ENCODE measurements around the gene ABHD17C. TPM values are rescaled to one million over a fixed set of nuclear protein-coding genes. Genes with fewer than 3 reads are reported as not detected.

The ABHD17C gene
- total RNA-seq, 1 experiment from 2014 or later: 7.2 TPM

DNA sequence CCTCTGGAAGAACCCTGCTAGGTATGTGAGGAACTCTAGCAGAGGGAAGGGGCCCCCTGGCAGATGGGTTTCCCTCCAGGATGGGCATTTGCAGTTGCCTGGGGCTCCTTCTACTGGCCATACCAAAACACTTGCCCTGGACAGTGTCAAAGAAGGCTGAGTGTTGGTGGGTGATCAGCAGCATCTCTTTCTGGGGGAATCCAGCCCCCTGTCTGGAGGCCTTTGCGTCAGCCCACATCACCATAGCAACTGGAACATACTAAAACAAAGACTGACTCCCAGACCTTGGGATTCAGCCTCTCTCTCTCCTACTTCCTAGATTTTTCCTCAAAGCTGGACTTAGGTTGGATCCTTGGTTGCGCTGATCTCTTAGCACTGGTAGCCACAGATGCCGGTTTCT is 92.2 kb downstream of the ABHD17C start:
- no peak for DNase-seq (ENCODE audit: low read depth)

DNA sequence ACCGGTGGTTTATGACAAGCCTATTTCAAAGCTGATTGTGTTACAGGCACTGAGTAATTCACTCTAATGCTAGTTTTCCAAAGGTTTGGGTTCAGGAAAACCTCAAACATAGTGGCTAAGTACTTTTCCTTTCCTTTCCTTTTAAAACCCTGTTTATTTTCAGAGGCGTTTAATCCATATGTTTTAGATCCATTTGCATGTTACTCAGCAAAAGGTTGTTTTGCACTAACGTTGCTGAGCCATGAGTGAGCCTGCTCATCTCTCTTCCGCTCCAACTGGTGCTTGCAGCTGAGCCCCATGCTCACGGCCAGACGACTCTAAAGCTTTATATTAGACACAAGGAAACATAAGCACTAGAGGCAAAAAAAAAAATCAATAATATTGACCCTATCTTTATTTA is 93.4 kb downstream of the ABHD17C start:
- DNase-seq (ENCODE audit: low read depth): no peak

DNA sequence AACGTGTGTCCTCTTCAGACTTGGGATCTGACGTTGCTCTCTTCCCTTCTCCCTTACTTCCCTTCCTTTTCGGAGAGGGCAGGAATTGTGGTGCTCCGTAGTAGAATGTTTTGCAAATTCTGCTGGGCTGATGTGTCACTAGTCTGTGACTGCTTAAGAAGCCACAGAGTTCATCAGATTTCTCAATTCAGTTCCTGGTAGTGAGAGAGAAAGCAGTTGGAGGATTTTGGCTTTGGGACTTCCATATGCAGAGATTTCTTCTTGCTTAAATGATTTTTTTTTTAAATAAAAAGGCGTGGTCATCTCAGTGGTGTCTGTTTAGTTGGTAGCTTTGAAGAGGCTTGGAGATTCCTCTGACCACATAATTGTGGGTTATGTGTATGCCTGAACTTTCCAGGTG is 94.2 kb downstream of the ABHD17C start:
- DNase-seq (ENCODE audit: low read depth): peak; percentile 9

DNA sequence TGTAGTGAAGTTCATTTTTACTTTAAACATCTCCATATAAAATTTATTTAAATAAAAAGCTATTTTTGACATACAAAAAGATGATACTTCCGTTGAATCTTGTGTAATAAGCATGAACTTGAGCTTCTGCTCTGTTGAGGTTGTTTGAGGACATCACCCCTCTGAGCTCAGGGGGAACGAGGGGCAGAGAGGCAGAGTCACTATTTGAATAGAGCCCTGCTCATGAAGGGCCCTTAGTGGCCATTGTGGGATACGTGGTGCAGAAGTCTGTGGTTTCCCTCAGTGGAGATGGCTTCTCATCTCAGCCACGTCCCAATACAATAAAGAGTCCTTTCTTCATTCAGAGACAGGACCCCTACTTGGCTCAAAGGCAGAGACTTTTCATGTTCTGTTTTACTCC is 94.7 kb downstream of the ABHD17C start:
- no peak for DNase-seq (ENCODE audit: low read depth)

DNA sequence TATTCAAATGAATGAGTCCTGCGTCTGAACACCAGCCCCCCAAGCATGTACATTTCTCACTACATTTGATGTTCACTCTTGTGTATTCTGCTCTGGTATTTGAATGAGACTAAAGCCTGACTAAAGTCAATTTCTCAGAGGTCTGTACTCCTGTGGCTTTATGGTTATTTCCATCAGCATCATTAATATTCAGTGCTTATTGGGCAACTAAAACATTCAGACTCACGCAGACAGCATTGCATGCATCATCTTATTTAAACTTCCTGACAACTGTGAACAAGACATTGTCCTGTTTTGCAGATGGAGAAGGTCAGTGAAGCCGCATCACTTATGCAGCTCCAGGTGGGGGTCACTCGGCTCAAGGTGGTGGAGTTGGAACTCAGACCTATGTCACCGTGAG is 95.1 kb downstream of the ABHD17C start:
- DNase-seq (ENCODE audit: low read depth): no peak

DNA sequence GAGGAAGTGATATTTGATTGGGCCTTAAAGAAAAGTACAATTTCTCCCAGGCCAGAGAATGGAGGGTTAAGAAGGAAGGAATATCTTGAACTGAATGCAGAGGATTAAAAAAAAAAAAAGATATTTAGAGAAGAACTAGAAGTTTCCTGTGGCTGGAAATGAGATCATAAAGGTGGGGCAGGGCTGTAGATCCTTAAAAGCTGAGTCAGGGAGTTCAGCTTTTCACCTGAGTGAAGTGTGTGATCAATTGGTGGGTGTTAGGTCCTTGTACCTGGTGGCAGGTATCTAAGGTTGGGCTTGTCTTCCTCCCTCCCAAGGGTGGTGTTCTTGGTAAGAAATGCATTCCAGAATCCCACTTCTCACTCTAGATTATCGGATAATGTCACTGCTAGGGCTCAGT is 95.9 kb downstream of the ABHD17C start:
- DNase-seq (ENCODE audit: low read depth): no peak

DNA sequence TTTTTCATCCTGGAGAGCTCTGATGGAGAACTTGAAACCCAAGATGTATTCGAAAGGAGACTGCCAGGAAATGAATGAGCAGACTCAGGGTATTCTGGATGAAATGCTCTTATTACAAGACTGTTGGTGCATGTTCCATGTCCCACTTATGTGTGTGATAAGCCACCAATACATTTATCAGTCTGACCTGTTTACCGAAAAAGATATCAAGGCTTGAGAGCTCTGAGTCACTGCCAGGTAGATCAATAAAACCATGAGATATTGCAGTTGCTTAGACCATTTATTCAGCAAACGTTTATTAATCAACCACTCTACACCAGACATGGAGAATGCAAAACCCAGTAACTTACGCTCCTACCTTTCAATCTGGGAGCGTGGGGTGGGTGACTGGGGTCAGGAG is 101.3 kb downstream of the ABHD17C start:
- DNase-seq (ENCODE audit: low read depth): no peak

DNA sequence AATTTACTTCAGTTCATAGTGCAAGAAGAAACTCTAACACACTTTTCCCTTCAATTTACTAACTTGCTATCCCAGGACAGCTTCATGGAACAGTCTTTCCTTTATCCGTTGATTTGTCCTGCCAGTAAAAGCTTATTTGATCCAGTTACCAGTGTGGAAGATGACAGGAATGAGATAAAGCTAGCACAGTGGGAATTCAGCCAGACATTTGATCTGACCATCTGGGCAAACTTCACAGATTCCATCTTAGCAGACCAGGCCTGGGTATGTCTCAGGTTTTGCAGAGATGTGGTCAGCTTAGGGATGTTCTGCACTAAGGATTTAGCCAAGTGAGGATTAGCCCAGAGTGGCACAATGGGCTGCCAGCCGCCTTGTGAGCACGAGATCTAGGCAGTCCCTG is 103.8 kb downstream of the ABHD17C start:
- no peak for DNase-seq (ENCODE audit: low read depth)

DNA sequence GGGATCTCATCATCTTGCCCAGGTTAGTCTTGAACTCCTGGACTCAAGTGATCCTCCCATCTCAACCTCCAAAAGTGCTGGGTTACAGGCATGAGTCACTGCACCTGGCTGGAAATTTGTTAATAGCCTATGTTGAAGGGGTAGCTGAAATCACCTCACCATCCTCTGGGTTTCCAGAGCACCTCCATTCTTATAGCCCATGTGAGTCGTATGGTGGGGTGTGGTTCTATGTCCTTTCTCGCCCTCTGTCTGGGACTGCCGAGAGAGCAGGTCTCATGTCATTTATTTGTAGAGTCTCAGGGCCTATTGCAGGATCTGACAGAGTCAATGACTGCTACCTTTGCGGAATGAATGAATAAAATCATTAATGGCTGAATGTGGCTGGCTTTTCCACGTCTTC is 105.0 kb downstream of the ABHD17C start:
- DNase-seq (ENCODE audit: low read depth): no peak

DNA sequence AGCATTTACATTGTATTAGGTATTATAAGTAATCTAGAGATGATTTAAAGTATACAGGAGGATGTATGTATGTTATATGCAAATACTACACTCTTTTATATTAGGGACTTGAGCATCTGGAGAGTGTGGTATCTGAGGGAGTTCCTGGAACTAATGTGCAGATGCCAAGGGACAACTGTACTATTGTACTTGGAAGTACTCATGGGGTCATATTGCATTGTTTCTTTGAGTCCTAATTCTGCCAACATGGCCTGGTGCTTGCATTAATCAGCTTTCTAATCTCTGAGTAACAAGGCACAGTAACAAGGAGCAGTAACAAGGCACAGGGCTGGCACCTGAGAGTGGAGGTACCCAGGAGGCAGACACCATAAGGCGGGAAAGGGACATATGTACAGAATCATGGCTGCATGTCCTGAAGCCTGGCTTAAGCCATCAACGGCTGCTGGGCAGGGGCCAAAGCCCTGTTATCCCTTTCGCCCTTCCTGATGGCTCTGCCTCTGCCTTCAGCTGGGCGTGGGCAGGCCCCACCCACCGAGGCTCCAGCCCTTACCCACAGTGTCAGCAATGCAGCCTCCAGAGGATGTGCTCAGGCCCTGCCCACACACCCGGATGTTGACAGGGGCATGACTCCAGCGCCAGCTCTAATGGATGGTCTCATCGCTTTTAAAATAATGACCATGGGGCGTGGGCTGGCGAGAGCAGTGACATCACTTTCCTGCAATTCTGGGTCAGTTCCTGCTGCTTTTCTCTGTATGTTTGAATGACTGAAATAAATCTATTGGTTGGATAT is 107.0 kb downstream of the ABHD17C start:
- peak; percentile 7 for DNase-seq (ENCODE audit: low read depth)

DNA sequence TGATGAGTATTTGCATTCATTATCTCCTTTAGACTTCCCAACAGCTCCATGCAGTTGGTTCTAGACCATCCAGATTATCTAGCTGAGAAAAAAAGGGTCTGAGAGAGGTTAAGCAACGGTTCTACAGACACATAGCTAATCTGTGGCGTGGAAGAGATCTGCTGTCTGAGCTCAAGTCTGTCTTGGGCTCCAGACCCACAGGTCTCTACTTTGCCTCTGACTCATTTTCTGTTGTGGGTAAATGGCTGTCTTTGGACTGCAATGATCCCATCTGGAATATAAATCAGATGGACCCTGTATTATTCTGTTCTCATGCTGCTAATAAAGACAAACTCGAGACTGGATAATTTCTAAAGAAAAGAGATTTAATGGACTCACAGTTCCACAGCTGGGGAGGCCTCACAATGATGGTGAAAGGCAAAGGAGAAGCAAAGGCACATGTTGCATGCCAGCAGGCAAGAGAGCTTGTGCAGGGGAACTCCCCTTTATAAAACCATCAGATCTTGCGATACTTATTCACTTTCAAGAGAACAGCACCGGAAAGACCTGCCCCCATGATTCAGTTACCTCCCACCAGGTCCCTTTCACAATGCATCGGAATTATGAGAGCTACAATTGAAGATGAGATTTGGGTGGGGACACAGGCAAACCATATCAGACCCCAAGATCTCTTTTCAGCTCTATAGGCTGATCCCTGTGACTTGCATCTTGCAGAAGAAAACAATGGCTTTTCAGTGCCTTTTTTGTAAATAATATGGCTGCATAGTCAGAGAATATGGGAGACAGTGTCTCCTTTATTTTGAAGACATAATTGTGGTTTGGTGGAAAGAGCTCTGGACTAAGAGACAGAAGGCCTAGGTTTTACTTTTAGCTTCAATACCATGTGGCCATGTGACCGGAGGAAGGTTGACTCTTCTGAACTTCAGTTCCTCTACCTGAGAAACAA is 108.7 kb downstream of the ABHD17C start:
- no peak for DNase-seq (ENCODE audit: low read depth)

DNA sequence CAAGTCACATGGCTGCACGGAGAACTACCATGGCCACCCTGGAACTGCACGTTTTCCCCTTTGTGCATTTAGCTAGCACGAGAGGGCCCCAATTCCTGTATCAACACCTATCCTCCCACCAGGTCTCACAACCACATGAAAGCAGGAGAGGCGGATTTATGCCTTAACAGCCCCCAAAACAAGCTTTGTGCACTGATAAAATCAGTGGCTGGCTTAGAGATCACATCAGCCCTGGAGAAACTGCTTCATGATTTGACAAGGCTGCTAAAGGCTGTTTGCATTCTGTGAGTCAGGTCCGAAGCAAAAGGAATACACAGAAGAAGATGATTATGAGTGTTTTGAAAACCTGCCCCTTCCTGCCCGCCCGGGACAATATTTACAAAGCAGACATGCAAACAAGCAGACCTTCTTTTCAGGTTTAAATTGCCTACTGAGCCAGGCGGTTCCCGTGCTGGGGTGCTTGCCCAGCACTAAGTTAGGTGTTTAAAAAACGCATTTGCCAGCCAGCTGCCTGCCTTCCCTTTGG is 109.9 kb downstream of the ABHD17C start:
- DNase-seq (ENCODE audit: low read depth): no peak

Other genes starting within 250 kb of the ABHD17C start
- 2.1 and 4.0 TPM in 2 replicates for gene CEMIP, start 84.1 kb downstream of the ABHD17C start, total RNA-seq (2014; rRNA removed; shearing (Covaris generic))

Measured in M059J (cell line).